Transverse colon (tissue), 4 donors: ENCODE data around the gene ATP8B4.

Experiments used
- CTCF ChIP-seq, 5 experiments: fragments of 200-600 bp in 3 of 5; fragments of 450-650 bp in 2 of 5; sonication (generic) in 3 of 5; IDR thresholded peaks; 1 replicate in 2 of 5; 2 replicates in 3 of 5; pipeline ENCODE4 v1.5.1; 2016 to 2017; ENCODE audit warnings: antibody characterized with exemption in 5 of 5, inconsistent platforms in 3 of 5, mild to moderate bottlenecking in 2 of 5, moderate library complexity in 1 of 5
- POLR2AphosphoS5 ChIP-seq, 3 donors: sonication (generic); formaldehyde crosslinking; IDR thresholded peaks; one replicate each; pipeline ENCODE4 v1.6.1; 2016; ENCODE audit warnings: antibody characterized with exemption in 3 of 3

GRCh38 chr15:50077651-50078050, 41.4 kb downstream of the ATP8B4 start:
- TF ChIP-seq CTCF (IDR thresholded peaks at IDR 0.05) (no peak), POLR2AphosphoS5 (IDR thresholded peaks at IDR 0.05) (no peak)
